Endothelial cell of umbilical vein (primary cell): ENCODE results near the gene C16orf86. TPM values are rescaled to one million over a fixed set of nuclear protein-coding genes. Genes with fewer than 3 reads are reported as not detected.

Experiments
- BruUV-seq: library from RNA; stranded (reverse); fragments of 400-500 nt; replicated peaks from 2 replicates; lab custom pipeline; 2021; lab: Mats Ljungman, UMichigan
- CTCF ChIA-PET: fragments of 300-600, 350-600 bp; sonication (Branson Sonifier 250); formaldehyde crosslinking; loops from one replicate; lab custom pipeline; 2021; ENCODE audit warnings: antibody characterized with exemption, inconsistent platforms; lab: Charles Lee
- POLR2A ChIA-PET: fragments of 300-600, 350-600 bp; sonication (Branson Sonifier 250); formaldehyde crosslinking; loops from one replicate; lab custom pipeline; 2021; ENCODE audit warnings: antibody characterized with exemption, inconsistent platforms; lab: Charles Lee
- DNase-seq: peaks from one replicate; pipeline ENCODE4 v3.0.0-alpha.2; 2011; ENCODE audit warnings: low read depth, low spot score
- FAIRE-seq: peaks from 2 replicates; lab custom pipeline; 2011; peaks lifted over from hg19 to GRCh38; lab: Jason Lieb, UNC
- H2AFZ ChIP-seq: 2 replicates; pipeline ENCODE4 v1.6.0; 2012; ENCODE audit warnings: low read depth, low read length, control low read depth, inconsistent platforms
- H3K27ac ChIP-seq: 2 replicates; pipeline ENCODE4 v1.5.1; 2011; ENCODE audit warnings: low read depth, mild to moderate bottlenecking, control low read depth, low read length, moderate library complexity; ENCODE audit not compliant: insufficient read depth
- H3K27me3 ChIP-seq, 2 experiments: 2 replicates each; pipeline versions ENCODE4 v1.6.0 to v1.6.1; 2011; ENCODE audit warnings: low read length in 2 of 2, mixed read lengths in 1 of 2; ENCODE audit not compliant: control insufficient read depth in 2 of 2, insufficient read depth in 2 of 2
- H3K36me3 ChIP-seq, 2 experiments: 2 replicates in 1 of 2; 3 replicates in 1 of 2; pipeline ENCODE4 v1.5.1; 2011; ENCODE audit warnings: low read length in 2 of 2, mild to moderate bottlenecking in 1 of 2, moderate library complexity in 1 of 2; ENCODE audit not compliant: control insufficient read depth in 2 of 2, insufficient read depth in 2 of 2; ENCODE audit errors: extremely low read depth in 1 of 2
- H3K4me1 ChIP-seq: 3 replicates; pipeline ENCODE4 v1.5.1; 2011; ENCODE audit warnings: mild to moderate bottlenecking, low read length; ENCODE audit not compliant: control insufficient read depth, insufficient read depth; ENCODE audit errors: extremely low read depth
- H3K4me2 ChIP-seq: 2 replicates; pipeline ENCODE4 v1.6.1; 2011; ENCODE audit warnings: low read length, control low read depth, mixed read lengths; ENCODE audit not compliant: insufficient read depth
- H3K4me3 ChIP-seq, 3 experiments: fragments of 200-600 bp in 1 of 3; sonication (generic), shearing (Covaris generic) in 1 of 3; replicated peaks in 1 of 3; 2 replicates each; pipeline ENCODE4 v1.5.1; 2011 to 2016; ENCODE audit warnings: control low read depth in 3 of 3, low read length in 3 of 3, mild to moderate bottlenecking in 2 of 3, inconsistent platforms in 1 of 3, low read depth in 1 of 3, moderate library complexity in 1 of 3; ENCODE audit not compliant: insufficient read depth in 1 of 3
- H3K79me2 ChIP-seq: 2 replicates; pipeline ENCODE4 v1.6.0; 2012; ENCODE audit warnings: low read length, inconsistent platforms; ENCODE audit not compliant: control insufficient read depth, insufficient read depth
- H3K9ac ChIP-seq: replicated peaks from 2 replicates; pipeline ENCODE3; 2011; ENCODE audit warnings: low read length, control low read depth; ENCODE audit not compliant: insufficient read depth; ENCODE audit errors: extremely low read depth
- H3K9me1 ChIP-seq: replicated peaks from 3 replicates; pipeline ENCODE4 v1.6.0; 2011; ENCODE audit warnings: mild to moderate bottlenecking, low read length; ENCODE audit not compliant: control insufficient read depth, insufficient read depth; ENCODE audit errors: extremely low read depth
- H3K9me3 ChIP-seq: replicated peaks from 2 replicates; pipeline ENCODE4 v1.5.1; 2012; ENCODE audit warnings: low read length, inconsistent platforms; ENCODE audit not compliant: control insufficient read depth, insufficient read depth
- H4K20me1 ChIP-seq: replicated peaks from 2 replicates; pipeline ENCODE3; 2011; ENCODE audit warnings: mild to moderate bottlenecking, low read length; ENCODE audit not compliant: control insufficient read depth, insufficient read depth; ENCODE audit errors: extremely low read depth
- EZH2 ChIP-seq: IDR thresholded peaks from 2 replicates; pipeline ENCODE4 v1.6.1; 2012; ENCODE audit warnings: borderline replicate concordance, low read depth, mild to moderate bottlenecking, moderate library complexity, low read length, inconsistent platforms; ENCODE audit not compliant: severe bottlenecking
- FOS ChIP-seq: IDR thresholded peaks from 2 replicates; pipeline ENCODE4 v1.6.1; 2011; ENCODE audit warnings: mild to moderate bottlenecking, low read length, moderate library complexity, borderline replicate concordance; ENCODE audit not compliant: insufficient read depth
- GATA2 ChIP-seq: IDR thresholded peaks from 2 replicates; pipeline ENCODE4 v1.7.0; 2011; ENCODE audit warnings: low read depth, mild to moderate bottlenecking, moderate library complexity, mixed read lengths, low read length; ENCODE audit not compliant: insufficient read length, insufficient read depth
- JUN ChIP-seq: IDR thresholded peaks from 2 replicates; pipeline ENCODE4 v1.6.1; 2011; ENCODE audit warnings: borderline replicate concordance, low read depth; ENCODE audit not compliant: insufficient read length, insufficient read depth
- MYC ChIP-seq: IDR thresholded peaks from one replicate; pipeline ENCODE4 v1.6.1; 2011; ENCODE audit warnings: mild to moderate bottlenecking, low read depth, low read length
- POLR2A ChIP-seq: IDR thresholded peaks from 2 replicates; pipeline ENCODE4 v1.6.1; 2012; ENCODE audit warnings: low read depth, mild to moderate bottlenecking, control low read depth, low read length
- POLR2AphosphoS5 ChIP-seq: IDR thresholded peaks from 2 replicates; pipeline ENCODE4 v1.6.1; 2012; ENCODE audit warnings: low read depth, mild to moderate bottlenecking, control low read depth, low read length, moderate library complexity; ENCODE audit not compliant: insufficient read depth
- dilution Hi-C: fragments of 300-500 bp; cut with MboI; formaldehyde crosslinking; loops from one replicate; pipeline ENCODE4 v1.15.0; 2019; ENCODE audit warnings: low sequenced_read_pairs; ENCODE audit not compliant: extremely low pct_ligation_motif_present
- intact Hi-C: fragments of 100-400 bp; cut with micrococcal nuclease; formaldehyde crosslinking; loops from one replicate; pipeline ENCODE4 v1.10.0; 2022
- polyA plus RNA-seq, 4 experiments: library from polyadenylated mRNA; depleted of rRNA in 3 of 4; stranded (reverse) in 3 of 4; unstranded in 1 of 4; fragments of >200 nt; gene quantifications; 2 replicates each; pipeline versions ENCODE4 v1.2.1 to v1.2.3, GENCODE V29; 2011 to 2012; ENCODE audit warnings: missing spikeins in 1 of 4
- total RNA-seq: library from RNA; stranded (reverse); gene quantifications from 2 replicates; pipeline ENCODE4 v1.2.3, GENCODE V29; 2021
- TF ChIP-seq, protein P1 (sequence below), 2 donors: IDR thresholded peaks; 1 replicate in 1 of 2; 2 replicates in 1 of 2; pipeline ENCODE4 v1.5.1; 2011; ENCODE audit warnings: low read length in 2 of 2, mild to moderate bottlenecking in 2 of 2, moderate library complexity in 2 of 2, control low read depth in 1 of 2, inconsistent platforms in 1 of 2, low read depth in 1 of 2; ENCODE audit not compliant: insufficient read depth in 1 of 2; ENCODE audit errors: extremely low read depth in 1 of 2
- TF ChIP-seq, protein P2 (sequence below): IDR thresholded peaks from 2 replicates; pipeline ENCODE4 v1.6.1; 2011; ENCODE audit not compliant: insufficient read depth, insufficient read length

C16orf86 gene
- total and polyA plus RNA-seq, 2 donors (not counting 3 experiments of a cell fraction or from before 2014, with no cell fraction given) = 0.62 to 0.98 TPM

DNA sequence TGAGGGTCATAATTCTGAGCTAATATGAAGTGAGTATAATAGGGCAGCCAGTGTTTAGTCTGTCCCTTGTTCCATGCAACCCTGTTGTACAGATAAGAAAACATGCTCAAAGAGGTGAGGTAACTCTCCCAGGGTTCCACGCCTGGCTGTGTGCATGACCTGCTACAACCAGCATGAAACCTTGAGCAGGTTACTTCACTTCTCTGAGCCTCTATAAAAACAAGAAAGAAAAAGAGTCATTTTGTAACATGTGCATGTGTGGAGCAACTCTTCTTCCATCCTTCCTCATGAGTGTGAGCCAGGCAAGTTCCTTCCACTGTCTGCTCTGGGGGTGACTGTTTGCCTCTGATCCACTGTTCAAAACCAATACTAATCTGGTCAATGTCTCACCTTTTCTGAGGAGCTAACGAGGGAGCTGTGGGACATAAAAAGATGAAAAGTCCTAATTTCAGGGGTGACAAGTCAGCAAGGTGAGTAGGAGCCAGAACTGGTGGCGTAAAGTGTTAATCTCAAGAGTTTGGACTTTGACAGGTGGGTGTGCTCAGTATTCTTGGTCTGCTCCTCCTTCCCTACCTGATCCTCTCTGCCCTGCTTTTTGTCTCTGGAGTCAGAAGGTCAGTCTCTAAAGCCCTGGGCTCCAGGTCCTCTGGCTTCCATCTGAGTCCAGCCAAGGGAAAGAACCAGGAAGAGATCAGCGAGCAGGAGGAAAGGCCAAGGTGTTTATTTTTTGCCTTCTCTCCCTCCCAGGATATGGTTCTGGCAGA is 31.0 kb downstream of the C16orf86 start:
- ChIA-PET CTCF (interaction anchor here (1.4 kb wide), 1 partner anchor 22 kb away, joined by 3 read pairs; the partner anchor contains the start of gene GFOD2), POLR2A (no interaction called here)
- DNase-seq (no peak), FAIRE-seq (no peak)
- Histone ChIP-seq H3K27me3 (no peaks in the 10 kb centered on the region), H3K36me3 (peaks cover 0 to 7% of the 10 kb centered on the region in 2 experiments), H3K9me1 (no peaks in the 10 kb centered on the region), H3K27ac (no peak overlapping the region), H3K9me3 (no peaks in the 10 kb centered on the region), H3K4me1 (no peaks in the 10 kb centered on the region), H3K4me3 (no peak overlapping the region), H2AFZ (no peak overlapping the region), H3K4me2 (no peak overlapping the region), H4K20me1 (no peaks in the 10 kb centered on the region), H3K79me2 (peaks cover 49% of the 10 kb centered on the region), H3K9ac (no peak overlapping the region)
- no TSS peak for BruUV-seq
- TF ChIP-seq EZH2 (no peak), FOS (no peak), JUN (no peak), MYC (no peak), POLR2AphosphoS5 (no peak), GATA2 (no peak), POLR2A (no peak)
- TF ChIP-seq, protein P1, sequence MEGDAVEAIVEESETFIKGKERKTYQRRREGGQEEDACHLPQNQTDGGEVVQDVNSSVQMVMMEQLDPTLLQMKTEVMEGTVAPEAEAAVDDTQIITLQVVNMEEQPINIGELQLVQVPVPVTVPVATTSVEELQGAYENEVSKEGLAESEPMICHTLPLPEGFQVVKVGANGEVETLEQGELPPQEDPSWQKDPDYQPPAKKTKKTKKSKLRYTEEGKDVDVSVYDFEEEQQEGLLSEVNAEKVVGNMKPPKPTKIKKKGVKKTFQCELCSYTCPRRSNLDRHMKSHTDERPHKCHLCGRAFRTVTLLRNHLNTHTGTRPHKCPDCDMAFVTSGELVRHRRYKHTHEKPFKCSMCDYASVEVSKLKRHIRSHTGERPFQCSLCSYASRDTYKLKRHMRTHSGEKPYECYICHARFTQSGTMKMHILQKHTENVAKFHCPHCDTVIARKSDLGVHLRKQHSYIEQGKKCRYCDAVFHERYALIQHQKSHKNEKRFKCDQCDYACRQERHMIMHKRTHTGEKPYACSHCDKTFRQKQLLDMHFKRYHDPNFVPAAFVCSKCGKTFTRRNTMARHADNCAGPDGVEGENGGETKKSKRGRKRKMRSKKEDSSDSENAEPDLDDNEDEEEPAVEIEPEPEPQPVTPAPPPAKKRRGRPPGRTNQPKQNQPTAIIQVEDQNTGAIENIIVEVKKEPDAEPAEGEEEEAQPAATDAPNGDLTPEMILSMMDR (IDR thresholded peaks at IDR 0.05; ENCODE audit: extremely low read depth in 1 of 2, insufficient read depth in 1 of 2, low read depth in 1 of 2, low read length in 2 of 2) = no peak
- TF ChIP-seq, protein P2, sequence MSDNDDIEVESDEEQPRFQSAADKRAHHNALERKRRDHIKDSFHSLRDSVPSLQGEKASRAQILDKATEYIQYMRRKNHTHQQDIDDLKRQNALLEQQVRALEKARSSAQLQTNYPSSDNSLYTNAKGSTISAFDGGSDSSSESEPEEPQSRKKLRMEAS = no peak
- intact Hi-C loops (no loop called here), dilution Hi-C loops (loop anchor here (25.0 kb wide), 1 partner anchor 215 kb away; no protein-coding TSS in a partner anchor)
